ENCODE data around the gene ABCD3.

Gene ABCD3

GRCh38 chr1:94389298-94389697, 28.9 kb upstream of the ABCD3 start:
- Histone ChIP-seq H3K27ac (no peak overlapping the region), H3K4me1 (peaks cover 9% of the 10 kb centered on the region), H3K36me3 (no peaks in the 10 kb centered on the region), H3K27me3 (no peaks in the 10 kb centered on the region), H4K20me1 (no peaks in the 10 kb centered on the region), H3K9me3 (peaks cover 24% of the 10 kb centered on the region), H3K9ac (no peak overlapping the region), H3K4me2 (no peak overlapping the region), H3K4me3 (no peak overlapping the region)
- no peak for TF ChIP-seq Cebpa-rat (IDR thresholded peaks at IDR 0.05)

- TF ChIP-seq Cebpa-rat (IDR thresholded peaks at IDR 0.05), result no peak
- Histone ChIP-seq H3K27ac (no peak overlapping the region), H3K4me1 (no peaks in the 10 kb centered on the region), H3K27me3 (no peaks in the 10 kb centered on the region), H3K4me2 (no peak overlapping the region), H4K20me1 (no peaks in the 10 kb centered on the region), H3K36me3 (no peaks in the 10 kb centered on the region), H3K9me3 (peaks cover 14% of the 10 kb centered on the region), H3K9ac (no peak overlapping the region), H3K4me3 (no peak overlapping the region)
Observed at GRCh38 chr1:94394247-94394646, 23.9 kb upstream of the ABCD3 start.

- Histone ChIP-seq H3K27me3 (no peaks in the 10 kb centered on the region), H3K4me3 (no peak overlapping the region), H4K20me1 (no peaks in the 10 kb centered on the region), H3K9ac (no peak overlapping the region), H3K9me3 (peaks cover 4% of the 10 kb centered on the region), H3K4me1 (no peaks in the 10 kb centered on the region), H3K27ac (no peak overlapping the region), H3K4me2 (no peak overlapping the region), H3K36me3 (no peaks in the 10 kb centered on the region)
- TF ChIP-seq Cebpa-rat (IDR thresholded peaks at IDR 0.05), result no peak
Observed at GRCh38 chr1:94395231-94395630, 23.0 kb upstream of the ABCD3 start.

- Histone ChIP-seq H3K27ac (no peak overlapping the region), H3K9ac (no peak overlapping the region), H3K9me3 (no peaks in the 10 kb centered on the region), H3K27me3 (no peaks in the 10 kb centered on the region), H3K4me1 (no peaks in the 10 kb centered on the region), H3K4me2 (no peak overlapping the region), H4K20me1 (no peaks in the 10 kb centered on the region), H3K36me3 (no peaks in the 10 kb centered on the region), H3K4me3 (no peak overlapping the region)
- TF ChIP-seq Cebpa-rat (IDR thresholded peaks at IDR 0.05), result no peak
Observed at GRCh38 chr1:94395748-94396309, 22.4 kb upstream of the ABCD3 start.

GRCh38 chr1:94396356-94397010, 21.7 kb upstream of the ABCD3 start:
- no peaks in the 10 kb centered on the region for H4K20me1 ChIP-seq
- H3K27ac ChIP-seq, result no peak overlapping the region
- H3K36me3 ChIP-seq, result no peaks in the 10 kb centered on the region
- H3K4me1 ChIP-seq, result no peaks in the 10 kb centered on the region
- TF ChIP-seq Cebpa-rat (IDR thresholded peaks at IDR 0.05), result no peak
- no peaks in the 10 kb centered on the region for H3K27me3 ChIP-seq
- no peak overlapping the region for H3K9ac ChIP-seq
- H3K9me3 ChIP-seq, result no peaks in the 10 kb centered on the region
- no peak overlapping the region for H3K4me2 ChIP-seq
- no peak overlapping the region for H3K4me3 ChIP-seq

- Histone ChIP-seq H3K4me3 (no peak overlapping the region), H3K27ac (no peak overlapping the region), H3K9me3 (no peaks in the 10 kb centered on the region), H3K27me3 (no peaks in the 10 kb centered on the region), H4K20me1 (no peaks in the 10 kb centered on the region), H3K4me1 (no peaks in the 10 kb centered on the region), H3K4me2 (no peak overlapping the region), H3K36me3 (no peaks in the 10 kb centered on the region), H3K9ac (no peak overlapping the region)
- TF ChIP-seq Cebpa-rat (IDR thresholded peaks at IDR 0.05), result no peak
Observed at GRCh38 chr1:94398356-94398755, 19.8 kb upstream of the ABCD3 start.

GRCh38 chr1:94399453-94399852, 18.7 kb upstream of the ABCD3 start:
- no peak overlapping the region for H3K4me3 ChIP-seq
- no peaks in the 10 kb centered on the region for H3K36me3 ChIP-seq

GRCh38 chr1:94401206-94401605, 17.0 kb upstream of the ABCD3 start:
- no peaks in the 10 kb centered on the region for H3K9me3 ChIP-seq
- no peak overlapping the region for H3K4me3 ChIP-seq
- H4K20me1 ChIP-seq, result no peaks in the 10 kb centered on the region
- H3K4me2 ChIP-seq, result no peak overlapping the region
- TF ChIP-seq Cebpa-rat (IDR thresholded peaks at IDR 0.05), result no peak
- H3K9ac ChIP-seq, result no peak overlapping the region
- no peaks in the 10 kb centered on the region for H3K36me3 ChIP-seq
- H3K4me1 ChIP-seq, result no peaks in the 10 kb centered on the region
- H3K27me3 ChIP-seq, result no peaks in the 10 kb centered on the region
- no peak overlapping the region for H3K27ac ChIP-seq

More at GRCh38 chr1:94399453-94399852, 18.7 kb upstream of the ABCD3 start:
- no peaks in the 10 kb centered on the region for H3K4me1 ChIP-seq
- no peak overlapping the region for H3K4me2 ChIP-seq
- no peaks in the 10 kb centered on the region for H4K20me1 ChIP-seq
- no peak overlapping the region for H3K9ac ChIP-seq
- H3K27me3 ChIP-seq, result no peaks in the 10 kb centered on the region
- TF ChIP-seq Cebpa-rat (IDR thresholded peaks at IDR 0.05), result no peak
- H3K9me3 ChIP-seq, result no peaks in the 10 kb centered on the region
- H3K27ac ChIP-seq, result no peak overlapping the region

GRCh38 chr1:94406446-94406845, 11.7 kb upstream of the ABCD3 start:
- no peaks in the 10 kb centered on the region for H4K20me1 ChIP-seq
- H3K4me2 ChIP-seq, result no peak overlapping the region
- H3K4me1 ChIP-seq, result 0 out of 2 replicates have a peak, but pooled peaks cover 6% of the 10 kb centered on the region
- no peaks in the 10 kb centered on the region for H3K27me3 ChIP-seq
- no peak overlapping the region for H3K27ac ChIP-seq
- no peak overlapping the region for H3K4me3 ChIP-seq
- no peaks in the 10 kb centered on the region for H3K9me3 ChIP-seq
- no peaks in the 10 kb centered on the region for H3K36me3 ChIP-seq
- TF ChIP-seq Cebpa-rat (IDR thresholded peaks at IDR 0.05), result no peak
- no peak overlapping the region for H3K9ac ChIP-seq

- Histone ChIP-seq H3K4me3 (no peak overlapping the region), H3K9me3 (no peaks in the 10 kb centered on the region), H3K4me2 (no peak overlapping the region), H3K36me3 (no peaks in the 10 kb centered on the region), H3K27me3 (no peaks in the 10 kb centered on the region), H3K4me1 (peaks cover 13% of the 10 kb centered on the region), H4K20me1 (no peaks in the 10 kb centered on the region), H3K27ac (no peak overlapping the region), H3K9ac (no peak overlapping the region)
- no peak for TF ChIP-seq Cebpa-rat (IDR thresholded peaks at IDR 0.05)
Observed at GRCh38 chr1:94408104-94408830, 9.9 kb upstream of the ABCD3 start.
